SU-DHL-6 (cell line): ENCODE results near the gene MTLN.
"Not testable (repeated sequence)": the region's sequence is repeated elsewhere in the genome, so short reads cannot be mapped to it uniquely, and the experiment has no call there.

ENCODE experiments used
- H2AFZ ChIP-seq: fragments of 200-600 bp; sonication (generic); 2 replicates; pipeline ENCODE4 v1.6.1; 2014; ENCODE audit warnings: low read depth, mild to moderate bottlenecking, moderate library complexity, mixed read lengths, antibody characterized with exemption, low read length; ENCODE audit not compliant: severe bottlenecking
- H3F3A ChIP-seq: fragments of 200-600 bp; shearing (Covaris generic); 2 replicates; pipeline ENCODE4 v1.6.0; 2016; ENCODE audit warnings: antibody characterized with exemption, mild to moderate bottlenecking; ENCODE audit not compliant: insufficient read depth
- H3K27ac ChIP-seq: fragments of 200-600 bp; sonication (generic); 2 replicates; pipeline ENCODE4 v1.5.1; 2016; ENCODE audit warnings: low read depth, mild to moderate bottlenecking, low read length, moderate library complexity, mixed read lengths
- H3K27me3 ChIP-seq: fragments of 200-600 bp; sonication (generic), shearing (Covaris generic); 2 replicates; pipeline ENCODE4 v1.6.0; 2014; ENCODE audit warnings: mild to moderate bottlenecking, low read length
- H3K36me3 ChIP-seq: fragments of 200-600 bp; sonication (generic); 2 replicates; pipeline ENCODE4 v1.6.1; 2014; ENCODE audit warnings: mild to moderate bottlenecking, low read length, mixed read lengths
- H3K4me2 ChIP-seq: fragments of 300-600, 200-600 bp; shearing (Covaris generic), sonication (generic); 2 replicates; pipeline ENCODE4 v1.6.0; 2014; ENCODE audit warnings: low read length, low read depth, mild to moderate bottlenecking; ENCODE audit not compliant: poor library complexity, severe bottlenecking
- H3K4me3 ChIP-seq: fragments of 200-600 bp; sonication (generic); 2 replicates; pipeline ENCODE4 v1.5.1; 2014; ENCODE audit warnings: antibody characterized with exemption, low read length, mild to moderate bottlenecking, mixed read lengths; ENCODE audit not compliant: insufficient read depth, poor library complexity, severe bottlenecking
- H3K79me2 ChIP-seq: fragments of 200-600 bp; sonication (generic); 2 replicates; pipeline ENCODE4 v1.6.1; 2014; ENCODE audit warnings: mild to moderate bottlenecking, low read length, moderate library complexity; ENCODE audit not compliant: insufficient read depth
- H3K9ac ChIP-seq: fragments of 200-600 bp; sonication (generic); 2 replicates; pipeline ENCODE4 v1.7.0; 2014; ENCODE audit warnings: mild to moderate bottlenecking, low read length
- H3K9me2 ChIP-seq: fragments of 200-600 bp; sonication (generic); replicated peaks from 2 replicates; pipeline ENCODE4 v1.6.1; 2014; ENCODE audit warnings: low read length; ENCODE audit not compliant: insufficient read depth
- H3K9me3 ChIP-seq: fragments of 200-600 bp; sonication (generic); 2 replicates; pipeline ENCODE4 v1.6.1; 2014; ENCODE audit warnings: low read length, mixed read lengths; ENCODE audit not compliant: insufficient read depth
- H4K20me1 ChIP-seq: fragments of 200-600 bp; sonication (generic); 2 replicates; pipeline ENCODE4 v1.6.1; 2014; ENCODE audit warnings: low read depth, mild to moderate bottlenecking, antibody characterized with exemption, low read length, moderate library complexity, mixed read lengths
- EZH2phosphoT487 ChIP-seq: fragments of 200-600 bp; sonication (generic), shearing (Covaris generic); conservative IDR thresholded peaks from 2 replicates; pipeline ENCODE4 v1.6.1; 2018; ENCODE audit warnings: mild to moderate bottlenecking, antibody characterized with exemption, low read length, moderate library complexity, mixed read lengths
- TF ChIP-seq, protein P1 (sequence below): fragments of 200-600 bp; sonication (generic); IDR thresholded peaks from one replicate; pipeline ENCODE4 v1.5.1; 2017; ENCODE audit warnings: antibody characterized with exemption, mild to moderate bottlenecking, low read length, moderate library complexity; ENCODE audit not compliant: insufficient read depth, poor library complexity, severe bottlenecking

The MTLN gene

DNA sequence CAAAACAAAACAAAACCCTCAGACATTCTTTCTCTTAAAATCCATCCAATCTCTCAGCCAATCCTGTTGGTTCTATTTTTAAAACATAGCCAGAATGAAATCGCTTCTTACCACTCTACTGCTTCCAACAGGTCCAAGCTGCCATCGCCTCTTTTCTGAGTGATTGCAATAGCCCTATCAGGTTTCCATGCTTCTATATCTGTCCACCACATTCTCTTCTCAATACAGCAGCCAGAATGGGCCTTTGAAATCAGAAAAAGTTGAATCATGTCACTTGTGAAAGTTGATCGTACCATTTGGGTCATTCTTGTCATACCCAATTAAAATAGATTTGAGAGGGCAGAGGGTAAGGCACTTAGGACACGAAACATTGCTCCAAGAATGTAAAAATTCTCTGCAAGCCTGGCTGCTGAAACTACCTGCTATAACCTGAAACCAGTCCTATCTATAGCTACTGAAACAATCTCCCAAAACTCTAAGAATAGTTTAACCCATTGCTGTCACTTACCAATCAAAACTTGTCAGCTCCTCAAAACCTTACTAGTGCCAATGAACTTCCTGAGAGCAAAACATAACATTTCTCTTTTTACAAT, 3.3 kb upstream of the MTLN start:
- Histone ChIP-seq H3K36me3 (no peaks in the 10 kb centered on the region), H3K4me2 (no peak overlapping the region), H3K9me2 (no peaks in the 10 kb centered on the region), H3K27me3 (no peaks in the 10 kb centered on the region), H3K9me3 (0 out of 2 replicates have a peak, but pooled peaks cover 3% of the 10 kb centered on the region), H3K79me2 (peaks cover 9% of the 10 kb centered on the region), H3F3A (no peaks in the 10 kb centered on the region), H4K20me1 (no peaks in the 10 kb centered on the region), H3K9ac (no peak overlapping the region), H3K27ac (no peak overlapping the region), H3K4me3 (no peak overlapping the region), H2AFZ (no peak overlapping the region)
- TF ChIP-seq, protein P1, sequence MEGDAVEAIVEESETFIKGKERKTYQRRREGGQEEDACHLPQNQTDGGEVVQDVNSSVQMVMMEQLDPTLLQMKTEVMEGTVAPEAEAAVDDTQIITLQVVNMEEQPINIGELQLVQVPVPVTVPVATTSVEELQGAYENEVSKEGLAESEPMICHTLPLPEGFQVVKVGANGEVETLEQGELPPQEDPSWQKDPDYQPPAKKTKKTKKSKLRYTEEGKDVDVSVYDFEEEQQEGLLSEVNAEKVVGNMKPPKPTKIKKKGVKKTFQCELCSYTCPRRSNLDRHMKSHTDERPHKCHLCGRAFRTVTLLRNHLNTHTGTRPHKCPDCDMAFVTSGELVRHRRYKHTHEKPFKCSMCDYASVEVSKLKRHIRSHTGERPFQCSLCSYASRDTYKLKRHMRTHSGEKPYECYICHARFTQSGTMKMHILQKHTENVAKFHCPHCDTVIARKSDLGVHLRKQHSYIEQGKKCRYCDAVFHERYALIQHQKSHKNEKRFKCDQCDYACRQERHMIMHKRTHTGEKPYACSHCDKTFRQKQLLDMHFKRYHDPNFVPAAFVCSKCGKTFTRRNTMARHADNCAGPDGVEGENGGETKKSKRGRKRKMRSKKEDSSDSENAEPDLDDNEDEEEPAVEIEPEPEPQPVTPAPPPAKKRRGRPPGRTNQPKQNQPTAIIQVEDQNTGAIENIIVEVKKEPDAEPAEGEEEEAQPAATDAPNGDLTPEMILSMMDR, result no peak
- TF ChIP-seq EZH2phosphoT487, result no peak

DNA sequence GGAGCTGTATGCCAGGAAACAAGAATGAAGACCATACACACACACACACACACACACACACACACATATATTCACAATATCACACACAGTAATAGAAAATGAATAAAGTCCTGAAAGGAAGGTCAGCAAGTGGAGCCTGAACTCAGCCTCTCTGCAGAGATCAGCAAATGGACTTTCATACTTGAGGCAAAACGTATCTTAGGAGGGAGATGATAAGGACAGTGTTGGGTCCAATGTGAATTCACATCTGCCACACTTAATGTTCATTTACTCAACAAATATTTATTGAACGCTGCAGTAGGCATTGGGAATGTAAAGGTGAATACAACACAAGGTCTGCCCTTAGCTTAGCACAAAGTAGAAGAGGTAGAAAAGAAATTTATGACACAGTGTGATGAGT, 2.7 kb upstream of the MTLN start:
- Histone ChIP-seq H3K27ac (no peak overlapping the region), H3K9ac (no peak overlapping the region), H3K9me3 (0 out of 2 replicates have a peak, but pooled peaks cover 3% of the 10 kb centered on the region), H3K4me2 (no peak overlapping the region), H3K9me2 (no peaks in the 10 kb centered on the region), H3K79me2 (peaks cover 9% of the 10 kb centered on the region), H3K36me3 (no peaks in the 10 kb centered on the region), H4K20me1 (no peaks in the 10 kb centered on the region), H3K27me3 (no peaks in the 10 kb centered on the region), H3F3A (no peaks in the 10 kb centered on the region), H3K4me3 (no peak overlapping the region), H2AFZ (no peak overlapping the region)
- TF ChIP-seq, protein P1, result no peak
- TF ChIP-seq EZH2phosphoT487, result no peak

DNA sequence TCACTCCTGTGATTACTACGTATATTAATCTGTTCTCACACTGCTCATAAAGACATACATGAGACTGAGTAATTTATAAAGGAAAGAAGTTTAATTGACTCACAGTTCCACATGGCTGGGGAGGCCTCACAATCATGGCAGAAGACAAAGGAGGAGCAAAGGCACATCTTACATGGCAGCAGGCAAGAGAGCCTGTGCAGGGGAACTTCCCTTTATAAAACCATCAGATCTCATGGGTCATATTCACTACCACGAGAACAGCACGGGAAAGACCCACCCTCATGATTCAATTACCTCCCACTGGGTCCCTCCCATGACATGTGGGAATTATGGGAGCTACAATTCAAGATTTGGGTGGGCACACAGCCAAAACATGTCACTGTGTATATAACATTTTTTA, 1.2 kb upstream of the MTLN start:
- H2AFZ ChIP-seq, H3K79me2 ChIP-seq, H3K4me3 ChIP-seq, H3K9me2 ChIP-seq, H3K27me3 ChIP-seq, H3K9me3 ChIP-seq, H3K4me2 ChIP-seq, H3K9ac ChIP-seq, H3F3A ChIP-seq, H4K20me1 ChIP-seq, H3K36me3 ChIP-seq, H3K27ac ChIP-seq: not testable (repeated sequence)

DNA sequence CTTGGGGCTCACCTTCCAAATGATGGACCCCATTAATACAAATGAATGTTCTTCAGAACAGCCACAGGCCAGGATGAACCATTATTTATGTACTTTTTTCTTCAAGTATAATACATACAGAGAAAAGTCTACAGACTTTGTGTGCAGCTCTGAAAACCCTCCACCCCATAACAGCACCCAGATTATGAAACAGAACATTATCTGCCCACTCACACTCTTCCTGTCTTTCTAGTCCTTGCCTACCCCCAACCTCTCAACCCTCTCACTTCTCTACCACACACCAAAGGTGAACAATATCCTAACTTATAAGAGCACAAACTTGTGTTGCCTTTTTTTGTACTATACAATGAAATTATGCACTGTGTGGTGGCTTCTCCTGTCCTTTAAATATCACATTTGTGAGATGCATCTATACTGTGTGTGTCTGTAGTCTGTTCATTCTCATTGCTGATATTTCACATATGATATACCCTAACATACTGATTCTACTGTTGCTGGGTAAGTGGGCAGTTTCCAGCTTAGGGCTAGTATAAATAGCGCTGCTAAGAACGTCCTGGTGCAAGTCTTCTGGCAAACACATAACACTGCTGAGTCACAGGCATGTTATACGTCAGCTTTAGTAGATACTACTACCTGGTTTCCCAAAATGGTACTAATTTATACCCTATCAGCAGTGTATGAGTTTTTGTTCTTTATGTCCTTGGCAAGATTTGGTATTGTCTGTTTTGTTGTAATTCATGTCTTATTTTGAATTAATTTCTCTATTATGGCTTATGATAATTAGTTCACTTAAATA, 6.5 kb downstream of the MTLN start:
- H3K27me3 ChIP-seq, result no peaks in the 10 kb centered on the region
- H3K9me2 ChIP-seq, result no peaks in the 10 kb centered on the region
- no peaks in the 10 kb centered on the region for H4K20me1 ChIP-seq
- no peak overlapping the region for H3K4me3 ChIP-seq
- H3K9ac ChIP-seq, result no peak overlapping the region
- H3K36me3 ChIP-seq, result no peaks in the 10 kb centered on the region
- H3K4me2 ChIP-seq, result peak overlapping the region; percentile 67
- no peak overlapping the region for H3K27ac ChIP-seq
- TF ChIP-seq, protein P1, result no peak
- TF ChIP-seq EZH2phosphoT487, result no peak
- no peaks in the 10 kb centered on the region for H3F3A ChIP-seq
- H3K9me3 ChIP-seq, result no peaks in the 10 kb centered on the region
- no peaks in the 10 kb centered on the region for H3K79me2 ChIP-seq
- peak overlapping the region; percentile 93 for H2AFZ ChIP-seq
